NCI-H128 (cell line): ENCODE results near the gene SDSL.

Experiments used
- DNase-seq: peaks from one replicate; lab custom pipeline; 2025; ENCODE audit not compliant: unreplicated experiment; lab: John Stamatoyannopoulos, UW

Gene SDSL

GRCh38 chr12:113418213-113418879, 3.8 kb upstream of the SDSL start:
- DNase-seq: no peak

- DNase-seq: no peak
These were observed 1.1 kb upstream of the SDSL start for GRCh38 chr12:113420996-113421595.

- DNase-seq: no peak
These were observed 898 bp downstream of the SDSL start for GRCh38 chr12:113422886-113423669.

- no peak for DNase-seq
These were observed 2.3 kb downstream of the SDSL start for GRCh38 chr12:113424456-113424855.

GRCh38 chr12:113424915-113425823, 3.0 kb downstream of the SDSL start:
- DNase-seq: no peak

- DNase-seq: no peak
These were observed 3.8 kb downstream of the SDSL start for GRCh38 chr12:113425960-113426453.

GRCh38 chr12:113427882-113428281, 5.7 kb downstream of the SDSL start:
- no peak for DNase-seq

- DNase-seq: no peak
These were observed 6.3 kb downstream of the SDSL start for GRCh38 chr12:113428482-113428881.

GRCh38 chr12:113432986-113433385, 10.8 kb downstream of the SDSL start:
- no peak for DNase-seq

GRCh38 chr12:113435367-113435766, 13.2 kb downstream of the SDSL start:
- DNase-seq: no peak

GRCh38 chr12:113436586-113436985, 14.4 kb downstream of the SDSL start:
- no peak for DNase-seq

- no peak for DNase-seq
These were observed 15.0 kb downstream of the SDSL start for GRCh38 chr12:113436993-113437728.

- no peak for DNase-seq
These were observed 15.5 kb downstream of the SDSL start for GRCh38 chr12:113437729-113438100.

- no peak for DNase-seq
These were observed 16.5 kb downstream of the SDSL start for GRCh38 chr12:113438523-113439300.

- no peak for DNase-seq
These were observed 17.1 kb downstream of the SDSL start for GRCh38 chr12:113439301-113439597.

GRCh38 chr12:113439606-113440030, 17.4 kb downstream of the SDSL start:
- DNase-seq: no peak

GRCh38 chr12:113440336-113440735, 18.2 kb downstream of the SDSL start:
- DNase-seq: no peak

- no peak for DNase-seq
These were observed 19.0 kb downstream of the SDSL start for GRCh38 chr12:113440947-113441782.

- DNase-seq: no peak
These were observed 20.9 kb downstream of the SDSL start for GRCh38 chr12:113443030-113443539.
